ENCODE measurements around the gene DGLUCY. TPM values are rescaled to one million over a fixed set of nuclear protein-coding genes. Genes with fewer than 3 reads are reported as not detected.

DGLUCY gene
- total and polyA plus RNA-seq, 2 of the 8 experiments (the other 6 are each of a cell fraction or from before 2014, with no cell fraction given) = 24.9 to 31.8 TPM

- Histone ChIP-seq H3K36me3 (ENCODE audit: control insufficient read depth in 2 of 4, insufficient read depth in 4 of 4, low read length in 3 of 4) (no peaks in the 10 kb centered on the region), H4K8ac (ENCODE audit: extremely low read depth, insufficient read depth, low read length) (no peak overlapping the region), H3K79me1 (ENCODE audit: low read depth, low read length) (no peaks in the 10 kb centered on the region), H3K79me2 (ENCODE audit: control insufficient read depth in 1 of 2, insufficient read depth in 2 of 2, low read length in 2 of 2) (no peaks in the 10 kb centered on the region), H3K27me3 (replicated peaks in 1 of 4; ENCODE audit: control insufficient read depth in 3 of 4, extremely low read depth in 1 of 4, insufficient read depth in 3 of 4, low read length in 3 of 4) (peaks cover 0 to 2% (median 0%) of the 10 kb centered on the region in 4 experiments; a peak in 1 of 7 replicates), H3K4ac (replicated peaks; ENCODE audit: insufficient read length, low read depth, low read length) (no peak overlapping the region), H3K56ac (replicated peaks; ENCODE audit: insufficient read length, low read depth, low read length) (no peak overlapping the region), H2AK5ac (ENCODE audit: low read depth, low read length) (no peak overlapping the region), H4K20me1 (replicated peaks in 1 of 2; ENCODE audit: control insufficient read depth in 1 of 2, insufficient read depth in 2 of 2, low read length in 2 of 2) (no peaks in the 10 kb centered on the region), H2BK20ac (ENCODE audit: low read length) (no peak overlapping the region), H2BK120ac (replicated peaks; ENCODE audit: low read depth, low read length) (no peak overlapping the region), H3K4me3 (ENCODE audit: extremely low read depth in 1 of 4, insufficient read depth in 2 of 4, low read depth in 3 of 4, low read length in 4 of 4) (no peak overlapping the region), H3K18ac (ENCODE audit: extremely low read depth, low read length) (no peak overlapping the region), H2BK12ac (ENCODE audit: low read depth, low read length) (0 out of 2 replicates have a peak overlapping the region, but pooled peaks have one; percentile 39), H3K4me1 (replicated peaks in 1 of 4; ENCODE audit: control insufficient read depth in 3 of 4, insufficient read depth in 4 of 4, low read length in 3 of 4) (no peaks in the 10 kb centered on the region; a peak in 1 of 7 replicates), H4K5ac (ENCODE audit: insufficient read length, low read depth, low read length) (no peak overlapping the region), H2BK15ac (ENCODE audit: low read length) (no peak overlapping the region), H3K9ac (replicated peaks in 1 of 4; ENCODE audit: extremely low read depth in 1 of 4, low read depth in 3 of 4, low read length in 3 of 4) (no peak overlapping the region), H3K14ac (ENCODE audit: insufficient read length) (no peak overlapping the region), H3K23ac (ENCODE audit: insufficient read length) (no peak overlapping the region), H4K91ac (replicated peaks; ENCODE audit: insufficient read length, low read length) (no peak overlapping the region), H2BK5ac (ENCODE audit: low read depth, low read length) (no peak overlapping the region; the same call in 1 of the 2 replicates), H3K9me3 (ENCODE audit: insufficient read depth in 2 of 2, low read depth in 1 of 2, low read length in 1 of 2) (peaks cover 5 to 7% of the 10 kb centered on the region in 2 experiments; a peak in 3 of 4 replicates), H2AFZ (ENCODE audit: low read length) (no peak overlapping the region), H3K23me2 (ENCODE audit: low read depth, low read length) (no peaks in the 10 kb centered on the region), H3K4me2 (ENCODE audit: insufficient read depth in 1 of 2, low read depth in 2 of 2, low read length in 2 of 2) (no peak overlapping the region), H3K27ac (ENCODE audit: low read depth, low read length) (no peak overlapping the region)
- POLR2A ChIA-PET (ENCODE audit: partially characterized antibody) = interaction anchor here (0.6 to 2.8 kb wide), 2 partner anchors 9 to 28 kb away, joined by 3 to 14 read pairs; partner anchors contain the start of gene GPR68
- CTCF ChIA-PET (ENCODE audit: partially characterized antibody) = interaction anchor here (0.7 to 1.6 kb wide), 7 partner anchors 10 to 49 kb away, joined by 3 to 8 read pairs (median 3); partner anchors contain the start of gene GPR68
- 95% methylated on average over 16 of the region's 16 CpGs; no CpG with 5 or more reads in 1 of the 2 experiments for WGBS, 2 experiments (ENCODE audit: extremely low coverage in 1 of 2, insufficient coverage in 1 of 2, insufficient read length in 1 of 2, insufficient replicate concordance in 2 of 2, low coverage in 1 of 2, low lambda C conversion rate in 2 of 2, missing lambda C conversion rate in 1 of 2)
- no peak for DNase-seq (ENCODE audit: low read depth in 1 of 2, low spot score in 2 of 2)
- no peak for FAIRE-seq
- no peak for TF ChIP-seq RNF2 (IDR thresholded peaks at IDR 0.05; ENCODE audit: borderline replicate concordance, low read depth, low read length, missing control alignments, poor library complexity, severe bottlenecking)
Measured at GRCh38 chr14:91234791-91235114, 120.9 kb downstream of the DGLUCY start.
